ENCODE measurements around the gene PDE1C.
"Not testable (repeated sequence)": the region's sequence is repeated elsewhere in the genome, so short reads cannot be mapped to it uniquely, and the experiment has no call there.

The PDE1C gene

DNA sequence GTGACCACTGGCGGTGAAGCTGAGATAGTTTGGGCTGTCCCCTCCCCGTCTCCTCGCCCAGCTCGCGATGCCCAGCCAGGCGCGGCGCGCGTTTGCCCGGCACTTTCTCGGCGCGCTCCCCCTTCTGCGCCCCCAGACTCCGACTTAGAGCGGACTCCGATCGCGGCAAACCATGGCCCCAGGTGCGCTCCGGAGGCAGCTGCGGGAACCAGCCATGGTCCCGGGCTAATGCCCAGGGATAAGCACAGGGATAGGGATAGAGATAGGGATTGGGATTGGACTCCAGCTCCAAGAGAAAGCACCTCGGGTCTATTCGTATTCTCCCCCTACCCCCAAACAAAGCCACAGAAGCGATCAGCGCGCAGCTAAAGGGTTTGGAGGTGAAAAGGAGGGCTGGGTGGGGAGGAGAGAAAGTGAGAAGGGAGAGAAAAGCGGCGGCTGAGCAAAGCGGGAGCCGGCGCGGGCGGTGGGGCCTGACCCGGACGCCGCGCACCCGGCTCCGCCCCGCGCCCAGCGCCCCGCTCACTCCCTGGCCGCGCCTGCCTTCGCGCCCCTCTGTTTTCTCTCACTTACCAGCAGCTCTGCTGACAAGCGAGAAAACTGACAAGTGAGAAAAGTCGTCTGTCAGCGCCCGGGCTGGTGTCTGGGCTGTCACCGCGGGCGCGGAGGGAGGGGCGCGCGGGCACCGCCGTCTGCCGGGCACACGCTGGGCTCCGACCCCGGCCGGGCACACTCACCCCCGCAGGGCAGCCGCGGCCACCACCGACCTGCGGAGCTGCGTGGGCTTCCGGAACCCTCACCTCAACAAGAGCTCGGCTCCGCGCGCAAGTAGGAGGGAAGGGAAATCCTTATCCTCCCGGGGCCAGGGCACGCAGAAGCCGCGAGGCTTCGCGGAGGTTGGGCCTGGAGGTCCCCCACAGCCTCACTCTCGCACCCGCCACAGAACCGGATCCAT lies at the start of gene PDE1C:
TSS of gene PDE1C (minus strand) at position 2 of the 955 bp plus-strand sequence.
- no peak for DNase-seq (ENCODE audit: low read depth in 3 of 3, low spot score in 1 of 3)

DNA sequence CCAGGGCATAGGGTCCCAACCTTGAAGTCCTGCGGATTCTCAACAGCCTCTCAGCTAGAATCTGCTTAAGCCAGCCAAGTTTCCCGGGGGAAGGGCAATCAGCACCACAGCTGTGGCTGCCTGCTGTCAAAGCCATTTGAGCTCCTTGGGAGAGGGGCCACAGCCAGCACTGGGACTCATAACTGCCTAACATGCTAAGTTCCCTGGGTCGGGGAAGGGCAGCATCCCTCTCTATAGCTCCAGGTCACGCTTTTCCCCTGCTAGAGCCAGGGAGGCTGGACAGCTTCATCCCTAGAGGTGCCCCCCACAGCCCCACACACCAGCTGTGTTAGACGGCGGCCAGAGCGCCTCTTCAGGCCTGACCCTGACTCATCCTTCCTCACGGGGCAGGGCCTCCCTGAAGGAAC lies 49.6 kb upstream of the PDE1C start:
- DNase-seq (ENCODE audit: low read depth in 3 of 3, low spot score in 1 of 3): no peak

DNA sequence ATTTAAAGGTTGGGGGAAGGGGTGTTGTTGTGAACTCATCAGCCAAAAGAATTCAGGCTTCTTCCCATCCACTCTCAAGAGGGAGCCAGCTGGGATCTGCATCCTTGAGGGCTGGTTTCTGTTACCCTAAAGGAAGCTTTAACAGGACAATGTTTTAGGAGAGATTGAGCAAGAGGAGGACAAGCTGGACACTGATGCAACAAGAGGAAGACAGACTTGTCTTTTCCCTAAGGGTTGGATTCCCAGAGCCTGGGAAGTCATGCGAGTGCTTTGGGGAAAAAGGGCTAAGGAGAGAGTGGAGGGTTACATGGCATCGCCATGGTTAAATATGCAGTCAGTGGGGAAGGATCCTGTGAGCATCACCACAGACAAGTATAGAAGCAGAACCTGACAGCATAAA lies 47.6 kb upstream of the PDE1C start:
- DNase-seq (ENCODE audit: low read depth in 3 of 3, low spot score in 1 of 3): no peak

DNA sequence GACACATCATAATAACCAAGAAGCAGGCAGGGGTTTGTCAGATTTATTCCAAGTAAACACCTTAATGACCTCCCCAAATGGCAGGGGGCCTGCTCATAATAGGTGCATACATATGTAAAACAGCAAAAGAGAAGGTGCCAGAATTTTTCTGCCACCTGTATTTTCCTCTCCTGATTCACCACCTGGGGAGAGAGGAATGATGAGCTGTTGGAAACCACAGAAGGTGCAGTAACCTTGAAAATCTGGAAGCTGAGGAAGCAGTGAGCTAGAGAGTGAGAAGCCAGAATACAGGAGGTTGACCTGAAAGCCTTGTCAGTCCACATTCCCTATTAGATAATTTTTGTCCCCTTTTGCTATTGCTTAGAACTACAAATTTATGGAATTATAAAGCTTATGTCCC lies 46.2 kb upstream of the PDE1C start:
- DNase-seq (ENCODE audit: low read depth in 3 of 3, low spot score in 1 of 3): no peak

DNA sequence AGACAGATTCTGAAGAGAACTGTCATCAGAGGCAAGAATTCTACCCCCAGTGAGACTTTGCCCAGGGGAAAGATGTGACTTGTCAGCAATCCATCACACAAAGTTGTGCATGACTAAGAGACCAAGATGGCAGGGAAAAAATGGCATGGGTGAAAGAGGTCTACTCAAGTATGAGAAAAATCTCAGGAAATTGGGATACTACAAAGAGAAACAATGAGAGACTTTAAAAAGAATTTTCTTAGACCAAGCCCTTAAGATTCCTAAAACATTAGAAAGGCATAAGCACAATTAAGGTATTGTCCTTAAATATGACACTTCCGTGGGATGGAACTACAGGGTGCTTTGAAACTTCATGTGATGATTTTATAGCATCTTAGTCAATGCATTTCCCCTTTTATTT lies 45.6 kb upstream of the PDE1C start:
- no peak for DNase-seq (ENCODE audit: low read depth in 3 of 3, low spot score in 1 of 3)

DNA sequence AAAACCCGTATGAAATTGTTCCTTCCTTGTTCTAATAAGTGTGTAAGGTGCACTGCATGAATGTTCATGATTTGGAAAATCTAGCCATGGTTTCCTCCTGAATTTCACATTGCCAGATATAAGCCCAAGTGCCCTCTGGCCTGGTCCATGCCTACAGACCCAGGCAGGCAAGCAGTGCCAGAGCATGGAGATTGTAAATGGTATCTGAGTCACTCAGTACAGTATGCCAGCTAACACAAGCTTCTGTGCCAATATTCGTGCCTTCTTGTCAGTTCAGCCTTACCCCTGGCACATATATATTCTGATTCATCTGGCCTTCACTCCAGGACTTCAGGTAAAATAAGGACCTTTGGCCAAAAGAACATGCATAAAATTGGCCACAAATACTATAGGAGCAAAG lies 38.4 kb upstream of the PDE1C start:
- DNase-seq (ENCODE audit: low read depth in 3 of 3, low spot score in 1 of 3): no peak

DNA sequence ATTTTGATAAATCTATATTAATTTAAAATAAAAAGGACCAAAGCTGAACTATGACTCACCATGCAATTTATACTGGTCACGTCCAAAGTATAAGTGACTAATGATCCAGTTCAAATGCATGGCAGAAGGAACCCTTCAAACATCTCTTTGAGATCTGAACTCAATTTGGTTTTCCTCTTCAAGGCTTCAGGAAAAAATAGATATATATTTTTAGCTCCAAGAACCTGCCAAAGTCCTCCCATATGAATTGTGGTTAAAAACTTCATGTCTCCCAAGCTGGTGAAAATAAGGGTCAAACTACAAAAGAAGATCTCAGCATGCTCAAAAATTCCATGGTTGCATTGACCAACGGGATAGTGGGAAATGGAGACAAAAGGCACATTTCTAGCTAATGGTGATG lies 34.6 kb upstream of the PDE1C start:
- no peak for DNase-seq (ENCODE audit: low read depth in 3 of 3, low spot score in 1 of 3)

DNA sequence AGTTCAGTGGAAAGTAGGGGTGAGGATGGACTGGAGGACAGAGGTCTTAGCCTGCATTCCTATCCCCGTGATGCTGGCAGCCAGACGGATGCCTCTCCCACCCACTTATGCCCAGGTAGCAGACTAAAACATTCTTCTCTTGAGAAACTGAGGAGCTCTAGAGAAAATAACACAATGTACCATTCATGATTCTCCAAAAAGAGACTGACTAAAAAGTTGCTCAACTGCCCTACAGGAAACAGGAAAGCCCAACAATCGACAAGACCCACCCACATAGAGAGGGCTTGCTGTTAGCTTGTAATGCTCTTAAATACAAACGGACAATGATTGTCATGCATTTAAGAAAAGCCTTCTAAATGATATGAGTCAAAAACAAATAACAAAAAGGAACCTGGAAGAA lies 33.2 kb upstream of the PDE1C start:
- no peak for DNase-seq (ENCODE audit: low read depth in 3 of 3, low spot score in 1 of 3)

DNA sequence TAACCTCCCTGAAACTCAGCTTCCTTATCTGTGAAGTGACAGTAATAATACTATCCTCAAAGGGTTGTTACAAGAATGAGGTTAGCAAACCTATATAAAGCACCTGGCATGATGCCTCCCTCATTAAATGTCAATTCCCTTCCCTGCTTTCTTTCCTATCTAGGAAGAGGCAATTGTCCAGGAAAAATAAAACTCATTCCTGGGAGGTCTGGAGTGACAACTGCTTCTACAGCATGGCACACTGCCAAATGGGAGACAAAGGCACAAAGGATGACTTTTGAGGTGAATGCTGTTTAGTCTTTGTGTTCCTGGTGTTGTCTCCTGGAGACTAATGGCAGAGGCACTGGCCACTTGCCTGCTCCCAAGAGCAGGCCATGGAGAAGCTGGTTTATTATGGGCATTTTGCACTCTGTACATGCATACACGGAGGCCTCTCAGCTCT lies 32.2 kb upstream of the PDE1C start:
- DNase-seq (ENCODE audit: low read depth in 3 of 3, low spot score in 1 of 3): no peak

DNA sequence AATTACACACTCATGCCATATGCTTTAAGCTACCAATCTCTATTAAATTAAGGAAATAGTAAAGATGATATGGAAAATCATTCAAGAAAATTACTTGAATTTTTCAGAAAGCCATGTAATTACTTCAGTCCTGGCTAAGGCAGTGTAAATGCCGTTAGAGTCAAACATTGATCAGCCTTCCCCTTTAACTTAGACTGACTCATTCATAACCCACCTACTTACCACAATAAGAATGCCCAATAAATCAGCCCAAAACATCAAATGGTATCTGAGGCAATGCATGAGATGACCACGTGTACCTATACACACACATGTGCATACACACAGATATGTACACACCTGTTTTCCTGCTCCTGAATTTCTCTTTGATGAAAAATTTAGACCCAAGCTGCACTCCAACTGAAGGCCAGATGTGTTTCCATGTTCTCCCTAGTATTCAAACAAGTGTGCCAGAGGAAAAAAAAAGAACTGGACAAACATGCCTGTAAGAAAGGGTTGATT lies 30.2 kb upstream of the PDE1C start:
- DNase-seq (ENCODE audit: low read depth in 3 of 3, low spot score in 1 of 3): no peak

DNA sequence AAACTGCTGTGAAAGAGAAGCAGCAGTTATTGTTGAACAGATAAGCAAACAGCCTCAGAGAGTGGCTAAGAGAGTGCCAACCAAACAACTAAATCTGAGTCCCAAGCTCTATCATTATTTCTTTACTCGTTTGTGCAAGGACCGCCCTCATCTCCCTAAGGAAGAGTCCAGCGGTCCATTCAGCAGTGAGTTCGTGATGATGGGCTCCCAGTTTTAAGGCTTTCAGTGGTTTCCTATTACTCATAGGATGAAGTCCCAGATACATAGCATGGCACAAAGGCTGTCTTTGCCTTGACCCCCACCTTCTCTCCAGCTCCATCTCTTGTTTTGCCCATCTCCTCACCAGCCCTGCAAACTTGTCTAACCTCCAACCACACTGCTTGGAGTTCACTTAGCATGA lies 24.3 kb upstream of the PDE1C start:
- DNase-seq (ENCODE audit: low read depth in 3 of 3, low spot score in 1 of 3): no peak

DNA sequence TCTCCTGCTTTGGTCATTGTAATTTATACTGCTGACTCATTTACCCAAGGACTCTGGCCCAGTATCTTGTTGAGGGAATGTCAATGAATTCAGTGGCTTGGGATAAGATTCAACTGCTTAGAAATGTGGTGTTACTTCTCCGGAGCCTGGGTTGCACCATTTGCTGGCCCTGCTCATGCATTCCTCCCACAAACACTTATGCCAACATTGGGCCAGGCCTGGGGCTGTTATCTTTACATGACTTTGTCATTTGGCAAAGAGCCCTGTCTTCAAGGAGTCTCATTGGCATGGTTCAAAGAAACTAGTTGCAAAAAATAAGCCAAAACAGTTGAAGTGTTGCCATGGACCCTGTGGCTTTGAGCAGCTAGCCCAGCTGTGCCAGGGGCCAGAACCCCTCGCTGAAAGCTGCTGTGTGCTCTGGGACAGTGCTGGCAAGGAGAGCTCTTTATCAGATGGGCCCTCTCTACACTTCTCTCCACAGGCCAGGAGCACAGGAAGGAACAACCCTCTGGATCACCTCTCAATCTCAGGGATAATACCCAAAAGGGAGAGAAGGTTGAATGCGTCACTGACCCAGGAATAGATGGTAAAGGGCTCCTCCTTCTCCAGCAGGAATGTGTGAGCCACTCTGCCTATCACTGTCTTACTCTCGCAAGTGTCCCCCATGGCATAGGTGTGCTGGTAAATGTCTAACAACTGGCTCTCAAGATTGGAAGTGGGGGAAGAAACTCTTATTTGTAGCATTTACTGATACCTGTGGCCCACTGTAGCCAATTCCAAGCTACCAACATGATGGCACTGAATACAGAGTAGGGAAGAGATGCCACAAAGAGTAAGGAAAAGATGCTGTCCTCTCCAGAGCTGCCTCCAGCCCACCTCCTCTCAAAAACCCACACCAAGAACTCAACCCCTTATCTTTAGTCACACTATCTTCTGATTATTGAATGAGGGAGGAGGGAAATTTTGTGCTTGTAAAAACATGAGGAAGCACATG lies 23.5 kb upstream of the PDE1C start:
- no peak for DNase-seq (ENCODE audit: low read depth in 3 of 3, low spot score in 1 of 3)

DNA sequence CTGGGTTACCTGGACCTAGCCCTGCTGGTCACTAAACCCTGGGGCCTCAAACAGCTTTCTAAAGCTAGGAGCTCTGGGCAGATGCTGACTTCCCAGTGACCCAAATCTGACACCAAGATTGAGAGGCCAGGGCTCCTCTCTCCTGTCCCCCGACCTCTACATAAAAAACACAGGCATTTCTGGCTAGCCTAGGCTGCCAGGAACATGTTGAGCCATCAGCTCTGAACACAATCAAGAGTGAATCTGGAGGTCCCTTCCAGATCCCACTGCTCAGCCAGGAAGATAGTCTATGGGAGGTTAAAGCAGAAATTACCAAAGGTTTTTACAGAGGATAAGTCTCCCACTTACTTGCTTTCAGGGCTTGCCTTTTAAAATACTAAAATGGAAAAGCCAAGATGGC lies 22.1 kb upstream of the PDE1C start:
- no peak for DNase-seq (ENCODE audit: low read depth in 3 of 3, low spot score in 1 of 3)

DNA sequence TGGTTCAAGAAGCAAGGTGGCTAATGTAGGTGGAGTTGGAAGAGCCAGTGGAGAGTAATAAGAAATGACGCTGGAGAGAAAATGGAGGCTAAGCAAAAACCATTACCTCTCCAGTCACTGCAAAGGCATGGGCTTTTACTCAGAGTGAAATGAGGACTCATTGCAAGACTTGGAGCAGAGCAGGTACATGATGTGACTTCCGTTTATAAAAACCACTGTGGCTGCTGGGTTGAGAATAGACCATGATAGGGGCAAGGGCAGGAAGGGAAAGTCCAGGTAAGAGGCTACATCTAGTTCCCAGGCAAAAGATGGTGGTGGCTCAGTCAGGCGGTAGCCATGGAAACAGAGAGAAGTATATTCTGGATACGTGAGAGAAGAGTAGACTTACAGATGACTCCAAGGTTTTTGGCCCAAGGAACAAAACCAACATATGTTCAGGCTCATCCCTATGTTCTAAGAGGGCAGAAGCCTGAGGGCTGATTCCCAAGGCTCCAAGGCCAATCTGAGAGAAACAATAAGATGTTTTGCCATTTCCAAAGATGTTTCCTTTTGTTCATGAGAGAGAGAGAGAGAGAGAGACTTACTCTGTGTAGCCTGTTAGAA lies 21.5 kb upstream of the PDE1C start:
- no peak for DNase-seq (ENCODE audit: low read depth in 3 of 3, low spot score in 1 of 3)

DNA sequence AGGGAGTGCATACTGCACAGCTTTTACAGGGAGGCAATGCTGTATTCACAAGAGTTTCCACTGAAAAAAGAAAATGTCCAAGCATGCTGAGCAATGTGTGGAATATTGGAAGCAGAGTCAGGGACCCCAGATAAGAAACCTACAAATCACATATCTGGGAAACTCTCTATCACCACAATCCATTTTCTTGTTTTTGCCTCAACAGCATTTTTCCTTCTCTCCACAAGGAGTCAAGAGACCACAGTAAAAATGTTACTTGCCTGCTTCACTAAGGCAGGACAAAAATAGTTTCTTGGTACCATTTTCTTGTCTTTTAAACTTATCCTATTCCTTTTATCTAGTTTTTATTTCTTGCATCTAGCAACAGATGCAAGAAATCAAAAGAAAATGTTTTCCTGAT lies 19.5 kb upstream of the PDE1C start:
- no peak for DNase-seq (ENCODE audit: low read depth in 3 of 3, low spot score in 1 of 3)

DNA sequence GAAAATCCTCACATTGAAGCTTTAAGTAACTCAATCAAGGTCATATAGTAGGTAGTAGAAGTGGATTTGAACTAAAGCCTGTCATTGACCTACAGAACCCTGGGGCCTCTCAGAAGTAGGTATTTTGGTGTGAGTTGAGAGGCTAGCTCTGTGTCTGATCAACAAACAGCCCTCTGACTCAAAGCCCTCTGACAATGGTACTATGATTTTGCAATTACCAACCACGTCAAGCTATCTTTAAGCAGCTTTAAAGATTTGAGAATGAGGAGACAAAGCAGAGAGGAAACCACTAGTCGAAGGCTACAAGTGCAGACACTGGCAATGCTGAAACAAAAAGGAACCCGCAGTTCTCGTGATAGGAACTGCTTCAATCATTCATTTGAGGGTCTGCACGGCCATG lies 19.0 kb upstream of the PDE1C start:
- no peak for DNase-seq (ENCODE audit: low read depth in 3 of 3, low spot score in 1 of 3)

DNA sequence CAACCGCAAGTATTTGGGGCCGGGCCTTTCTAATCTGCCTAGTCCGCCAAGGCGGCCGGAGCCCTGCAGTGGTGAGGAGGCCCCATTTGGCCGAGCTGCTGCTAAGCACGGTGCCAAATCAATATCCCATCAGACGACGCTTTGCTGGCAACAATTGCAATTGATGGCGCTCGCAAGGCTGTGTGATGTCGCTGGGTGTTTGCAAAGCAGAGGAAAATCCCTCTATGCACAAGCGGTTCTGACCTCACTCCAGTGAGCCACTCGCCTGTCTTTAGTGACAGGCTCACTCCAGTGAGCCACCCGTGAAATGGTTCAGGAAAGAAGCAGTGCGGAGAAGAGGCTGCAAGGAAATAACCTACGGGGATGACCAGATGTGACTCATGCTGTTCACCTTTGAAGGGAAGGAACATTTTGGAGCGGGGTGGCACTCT lies 18.3 kb upstream of the PDE1C start:
- DNase-seq (ENCODE audit: low read depth in 3 of 3, low spot score in 1 of 3): no peak

DNA sequence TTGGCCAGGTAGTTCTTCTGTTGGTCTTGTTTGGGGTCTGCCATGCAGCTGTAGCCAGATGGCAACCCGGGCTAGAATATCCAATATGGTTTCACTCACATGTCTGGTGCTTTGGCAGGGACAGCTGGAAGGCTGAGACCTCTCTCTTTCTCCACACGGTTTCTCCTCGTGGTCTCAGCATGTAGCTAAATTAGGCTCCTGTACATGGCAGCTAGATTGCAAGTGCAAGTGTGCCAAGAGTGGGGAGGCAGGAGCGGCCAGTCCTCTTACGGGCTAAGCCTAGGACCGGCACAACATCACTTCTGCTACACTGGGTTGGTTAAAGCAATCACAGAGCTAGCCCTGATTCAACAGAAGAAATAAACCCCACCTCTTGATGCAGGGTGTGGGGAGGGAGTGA lies 9.3 kb upstream of the PDE1C start:
- DNase-seq (ENCODE audit: low read depth in 3 of 3, low spot score in 1 of 3): no peak

DNA sequence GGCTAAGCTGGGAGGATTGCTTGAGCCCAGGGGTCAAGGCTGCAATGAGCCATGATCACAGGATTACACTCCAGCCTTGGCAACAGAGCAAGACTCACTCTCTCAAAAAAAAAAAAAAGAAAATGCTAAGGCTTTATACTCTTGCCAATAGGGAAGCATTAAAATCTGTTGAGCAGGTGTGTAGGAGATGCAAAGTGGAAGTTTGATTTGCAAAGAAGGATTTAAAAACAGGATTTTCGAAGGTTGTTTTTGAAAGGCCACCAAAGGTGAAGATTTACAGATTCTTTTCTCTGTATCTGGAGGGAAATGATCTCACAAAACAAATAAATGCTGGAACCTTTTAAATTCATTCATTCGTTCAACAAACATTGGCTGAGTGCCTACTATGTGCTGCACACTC lies 8.6 kb upstream of the PDE1C start:
- DNase-seq (ENCODE audit: low read depth in 3 of 3, low spot score in 1 of 3): no peak

DNA sequence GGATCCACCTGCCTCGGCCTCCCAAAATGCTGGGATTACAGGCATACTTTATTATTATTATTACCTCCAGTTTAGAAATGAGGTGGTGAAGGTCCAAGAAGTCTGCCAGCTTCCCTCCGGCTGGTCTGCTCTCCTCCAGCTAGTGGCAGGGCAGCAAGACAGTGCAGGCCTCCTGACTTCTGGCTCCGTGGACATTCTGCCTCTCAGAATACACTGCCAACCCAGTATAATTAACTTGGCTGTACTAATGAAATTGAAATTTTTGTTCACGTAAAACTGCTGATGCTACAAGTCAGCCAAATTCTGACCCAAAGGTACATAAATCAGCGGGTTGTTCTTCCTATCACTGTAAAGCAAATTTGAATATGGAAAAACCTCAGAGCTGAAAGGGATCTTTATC lies 7.6 kb upstream of the PDE1C start:
- no peak for DNase-seq (ENCODE audit: low read depth in 3 of 3, low spot score in 1 of 3)

DNA sequence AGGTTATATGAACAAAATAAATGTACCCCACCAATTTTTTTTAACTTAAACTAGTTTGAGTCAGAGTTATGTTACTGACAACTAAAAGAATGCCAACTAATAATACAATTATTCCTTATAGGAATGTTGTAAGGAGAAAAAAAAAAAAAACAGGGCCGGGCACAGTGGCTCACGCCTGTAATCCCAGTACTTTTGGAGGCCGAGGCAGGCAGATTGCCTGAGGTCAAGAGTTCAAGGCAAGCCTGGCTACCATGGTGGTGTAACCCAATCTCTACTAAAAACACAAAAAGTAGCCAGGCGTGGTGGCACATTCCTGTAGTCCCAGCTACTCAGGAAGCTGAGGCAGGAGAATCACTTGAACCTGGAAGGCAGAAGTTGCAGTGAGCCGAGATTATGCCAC lies 6.6 kb upstream of the PDE1C start:
- DNase-seq (ENCODE audit: low read depth in 3 of 3, low spot score in 1 of 3): not testable (repeated sequence)
